OCI-LY7 (cell line): ENCODE data around the gene VPS9D1. TPM values are rescaled to one million over a fixed set of nuclear protein-coding genes. Genes with fewer than 3 reads are reported as not detected.

Source experiments
- BruUV-seq: library from RNA; stranded (reverse); fragments of 400-500 nt; replicated peaks from 2 replicates; lab custom pipeline; 2021; lab: Mats Ljungman, UMichigan
- CTCF ChIA-PET: fragments of 300-600 bp; sonication (Branson Sonifier 250); formaldehyde crosslinking; loops from one replicate; lab custom pipeline; 2022; ENCODE audit warnings: antibody characterized with exemption; ENCODE audit not compliant: unreplicated experiment; lab: Charles Lee
- POLR2A ChIA-PET: fragments of 300-600 bp; sonication (Branson Sonifier 250); formaldehyde crosslinking; loops from one replicate; lab custom pipeline; 2022; ENCODE audit warnings: antibody characterized with exemption; lab: Charles Lee
- DNase-seq: peaks from one replicate; pipeline ENCODE4 v3.0.0-alpha.2; 2015; ENCODE audit warnings: low spot score
- H2AFZ ChIP-seq: fragments of 200-600 bp; sonication (generic), shearing (Covaris generic); 2 replicates; pipeline ENCODE4 v1.6.1; 2014; ENCODE audit warnings: mild to moderate bottlenecking, antibody characterized with exemption, low read length, moderate library complexity
- H3K27ac ChIP-seq: fragments of 200-600 bp; sonication (generic); 2 replicates; pipeline ENCODE4 v1.5.1; 2014; ENCODE audit warnings: mixed run types, low read depth, mild to moderate bottlenecking, moderate library complexity, low read length, inconsistent platforms; ENCODE audit not compliant: poor library complexity, severe bottlenecking
- H3K36me3 ChIP-seq: fragments of 200-600 bp; sonication (generic); 2 replicates; pipeline ENCODE4 v1.6.1; 2014; ENCODE audit warnings: mild to moderate bottlenecking, antibody characterized with exemption, low read length, moderate library complexity, mixed read lengths; ENCODE audit not compliant: insufficient read depth
- H3K4me1 ChIP-seq: fragments of 200-600 bp; sonication (generic); 2 replicates; pipeline ENCODE4 v1.5.1; 2014; ENCODE audit warnings: mild to moderate bottlenecking, low read length; ENCODE audit not compliant: insufficient read depth, poor library complexity, severe bottlenecking
- H3K4me2 ChIP-seq: fragments of 200-600 bp; sonication (generic); 2 replicates; pipeline ENCODE4 v1.6.1; 2014; ENCODE audit warnings: mild to moderate bottlenecking, low read length
- H3K4me3 ChIP-seq: fragments of 200-600 bp; sonication (generic); 2 replicates; pipeline ENCODE4 v1.5.1; 2014; ENCODE audit warnings: mild to moderate bottlenecking, low read depth, low read length; ENCODE audit not compliant: poor library complexity, severe bottlenecking
- H3K79me2 ChIP-seq: fragments of 200-600 bp; sonication (generic); 2 replicates; pipeline ENCODE4 v1.6.1; 2016; ENCODE audit warnings: low read depth, mild to moderate bottlenecking, low read length, moderate library complexity, mixed read lengths; ENCODE audit not compliant: insufficient read depth
- H3K9me2 ChIP-seq: fragments of 200-600 bp; sonication (generic); 2 replicates; pipeline ENCODE4 v1.6.1; 2016; ENCODE audit warnings: mild to moderate bottlenecking, low read length, mixed read lengths; ENCODE audit not compliant: insufficient read depth
- H3K9me3 ChIP-seq: fragments of 200-600 bp; sonication (generic); 2 replicates; pipeline ENCODE4 v1.6.1; 2014; ENCODE audit warnings: mild to moderate bottlenecking, mixed run types, low read length, mixed read lengths
- H4K20me1 ChIP-seq: fragments of 200-600 bp; sonication (generic); 2 replicates; pipeline ENCODE4 v1.6.1; 2014; ENCODE audit warnings: mild to moderate bottlenecking, antibody characterized with exemption, low read length, moderate library complexity, mixed read lengths; ENCODE audit not compliant: insufficient read depth
- CTCF ChIP-seq: fragments of 200-600 bp; sonication (generic); conservative IDR thresholded peaks from 2 replicates; pipeline ENCODE4 v1.5.1; 2014; ENCODE audit warnings: mild to moderate bottlenecking, antibody characterized with exemption, low read length, moderate library complexity, mixed read lengths
- EZH2phosphoT487 ChIP-seq: fragments of 200-600 bp; sonication (generic); IDR thresholded peaks from 2 replicates; pipeline ENCODE4 v1.6.1; 2018; ENCODE audit warnings: low read depth, borderline replicate concordance, mild to moderate bottlenecking, mixed run types, antibody characterized with exemption, low read length, moderate library complexity, mixed read lengths
- intact Hi-C: fragments of 100-400 bp; cut with micrococcal nuclease; formaldehyde crosslinking; loops from one replicate; pipeline ENCODE4 v1.10.0; 2022; ENCODE audit not compliant: unreplicated experiment
- total RNA-seq, 2 experiments: library from RNA; depleted of rRNA in 1 of 2; stranded (reverse); fragments of >200 nt in 1 of 2; shearing (Covaris generic) in 1 of 2; gene quantifications; 2 replicates each; pipeline ENCODE4 v1.2.3, GENCODE V29; 2014 to 2022

Gene VPS9D1
- total RNA-seq, 2 experiments from 2014 or later, result 3.1 to 4.6 TPM

DNA sequence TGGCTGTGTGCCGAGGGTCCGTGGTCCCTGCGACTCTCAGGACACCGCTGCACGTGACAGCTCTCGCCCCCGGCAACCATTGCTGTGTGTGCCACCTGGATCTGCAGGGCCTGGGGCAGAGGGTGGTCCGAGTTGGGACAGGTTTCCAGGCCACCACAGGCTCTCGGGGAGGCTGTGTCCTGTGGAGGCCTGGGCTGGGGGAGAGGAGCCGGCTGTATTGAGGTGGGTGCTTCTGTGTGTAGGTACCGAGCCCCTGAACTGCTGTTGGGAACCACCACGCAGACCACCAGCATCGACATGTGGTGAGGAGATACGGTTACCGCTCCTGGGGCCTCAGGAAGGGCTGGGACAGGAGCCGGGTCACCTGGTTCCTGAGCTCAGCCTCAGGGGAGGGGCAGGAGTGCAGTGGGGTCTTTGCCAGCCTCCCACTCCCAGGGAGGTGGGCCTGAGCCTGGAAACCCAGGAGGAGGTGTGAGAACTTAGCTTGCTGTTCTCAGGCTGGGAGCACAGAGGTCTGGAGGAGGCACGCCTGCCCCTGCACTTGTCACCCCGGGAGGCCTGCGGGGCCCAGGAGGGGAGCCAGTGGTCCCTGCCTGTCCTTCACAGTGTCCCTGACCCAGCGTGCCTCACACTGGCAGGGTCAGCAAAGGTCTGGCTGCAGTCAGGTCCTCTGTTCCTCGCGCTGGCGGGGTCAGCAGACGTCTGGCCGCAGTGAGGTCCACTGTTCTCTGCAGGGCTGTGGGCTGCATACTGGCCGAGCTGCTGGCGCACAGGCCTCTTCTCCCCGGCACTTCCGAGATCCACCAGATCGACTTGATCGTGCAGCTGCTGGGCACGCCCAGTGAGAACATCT lies 26.5 kb downstream of the VPS9D1 start:
- BruUV-seq, result no TSS peak
- Histone ChIP-seq H3K4me1 (peaks cover 10% of the 10 kb centered on the region), H4K20me1 (no peaks in the 10 kb centered on the region), H3K9me2 (no peaks in the 10 kb centered on the region), H3K79me2 (peaks cover 4% of the 10 kb centered on the region; the same call in 1 of the 2 replicates), H3K36me3 (peaks cover 77% of the 10 kb centered on the region), H2AFZ (no peak overlapping the region), H3K4me3 (no peak overlapping the region), H3K27ac (no peak overlapping the region), H3K4me2 (no peak overlapping the region), H3K9me3 (no peaks in the 10 kb centered on the region)
- CTCF ChIA-PET, result no interaction called here
- intact Hi-C loops, result no loop called here
- TF ChIP-seq EZH2phosphoT487 (no peak), CTCF (no peak)
- POLR2A ChIA-PET, result no interaction called here
- no peak for DNase-seq

GRCh38 chr16:89693289-89693731 lies 27.4 kb downstream of the VPS9D1 start:
- POLR2A ChIA-PET, result no interaction called here
- no TSS peak for BruUV-seq
- Histone ChIP-seq H3K9me3 (no peaks in the 10 kb centered on the region), H4K20me1 (no peaks in the 10 kb centered on the region), H3K9me2 (no peaks in the 10 kb centered on the region), H3K79me2 (peaks cover 11% of the 10 kb centered on the region; the same call in 1 of the 2 replicates), H3K4me2 (no peak overlapping the region), H3K36me3 (peaks cover 80% of the 10 kb centered on the region), H3K4me3 (no peak overlapping the region), H3K27ac (no peak overlapping the region), H3K4me1 (peaks cover 12% of the 10 kb centered on the region), H2AFZ (no peak overlapping the region)
- CTCF ChIA-PET, result no interaction called here
- no peak for DNase-seq
- intact Hi-C loops, result no loop called here
- no peak for TF ChIP-seq CTCF
- no peak for TF ChIP-seq EZH2phosphoT487
